ENCODE measurements around the gene PPME1. TPM values are rescaled to one million over a fixed set of nuclear protein-coding genes. Genes with fewer than 3 reads are reported as not detected.

Gene PPME1
- total and polyA plus RNA-seq, 2 of the 4 experiments (the other 2 are of a cell fraction): 42.3 to 89.5 TPM

- Histone ChIP-seq H3K9me3 (ENCODE audit: control insufficient read depth, insufficient read depth, low read length) (no peaks in the 10 kb centered on the region), H3K56ac (ENCODE audit: extremely low read depth, insufficient read depth, low read length) (no peak overlapping the region), H2BK5ac (ENCODE audit: low read depth, low read length, poor library complexity, severe bottlenecking) (no peak overlapping the region), H3K9ac (ENCODE audit: low read depth, low read length) (no peak overlapping the region), H2AK5ac (ENCODE audit: low read depth, low read length) (no peak overlapping the region), H4K8ac (ENCODE audit: low read depth in 2 of 2, low read length in 2 of 2) (no peak overlapping the region), H3K14ac (replicated peaks; ENCODE audit: low read depth, low read length) (no peak overlapping the region), H3K4ac (ENCODE audit: low read depth, low read length) (no peak overlapping the region), H3K4me1 (ENCODE audit: control insufficient read depth, insufficient read depth, low read length) (no peaks in the 10 kb centered on the region), H3K4me3 (ENCODE audit: insufficient read depth, low read depth, low read length) (no peak overlapping the region), H3K79me1 (ENCODE audit: low read depth in 1 of 2, low read length in 2 of 2) (peaks cover 5 to 6% of the 10 kb centered on the region in 2 experiments; a peak in 2 of 4 replicates), H3K18ac (ENCODE audit: low read depth, low read length) (no peak overlapping the region), H2AK9ac (replicated peaks; ENCODE audit: low read depth, low read length, poor library complexity) (no peak overlapping the region), H2BK20ac (ENCODE audit: low read depth, low read length) (no peak overlapping the region), H2BK120ac (ENCODE audit: low read depth, low read length) (no peak overlapping the region), H4K5ac (ENCODE audit: low read depth, low read length) (no peak overlapping the region), H3K23ac (ENCODE audit: low read depth, low read length) (no peak overlapping the region), H3K36me3 (ENCODE audit: control insufficient read depth, insufficient read depth, low read length) (peaks cover 18% of the 10 kb centered on the region), H3K27me3 (ENCODE audit: control insufficient read depth, insufficient read depth, low read length) (no peaks in the 10 kb centered on the region), H4K91ac (ENCODE audit: insufficient read depth, low read depth, low read length) (no peak overlapping the region), H3K27ac (ENCODE audit: insufficient read depth, low read length) (no peak overlapping the region), H4K20me1 (ENCODE audit: insufficient read depth, low read length) (no peaks in the 10 kb centered on the region), H3K9me1 (ENCODE audit: insufficient read depth, low read length) (no peaks in the 10 kb centered on the region), H2BK15ac (ENCODE audit: low read depth, low read length) (no peak overlapping the region), H3K4me2 (ENCODE audit: low read depth, low read length) (no peak overlapping the region), H2AFZ (replicated peaks; ENCODE audit: low read length, poor library complexity) (no peak overlapping the region)
- TF ChIP-seq MXI1 (IDR thresholded peaks at IDR 0.05; ENCODE audit: borderline replicate concordance, low read depth, low read length) (no peak), USF2 (IDR thresholded peaks at IDR 0.05; ENCODE audit: low read depth, low read length) (no peak), CHD1 (IDR thresholded peaks at IDR 0.05; ENCODE audit: low read depth, low read length) (no peak), RAD21 (IDR thresholded peaks at IDR 0.05; ENCODE audit: low read length) (no peak), NFE2L2 (IDR thresholded peaks at IDR 0.05; ENCODE audit: low read depth, low read length) (no peak), MAZ (IDR thresholded peaks at IDR 0.05; ENCODE audit: borderline replicate concordance, low read depth, low read length) (no peak), POLR2A (IDR thresholded peaks at IDR 0.05; ENCODE audit: low read depth, low read length) (no peak), SMC3 (IDR thresholded peaks at IDR 0.05; ENCODE audit: low read depth, low read length) (no peak), ELK1 (IDR thresholded peaks at IDR 0.05; ENCODE audit: borderline replicate concordance, low read depth, low read length) (no peak)
- TF ChIP-seq, protein P1, sequence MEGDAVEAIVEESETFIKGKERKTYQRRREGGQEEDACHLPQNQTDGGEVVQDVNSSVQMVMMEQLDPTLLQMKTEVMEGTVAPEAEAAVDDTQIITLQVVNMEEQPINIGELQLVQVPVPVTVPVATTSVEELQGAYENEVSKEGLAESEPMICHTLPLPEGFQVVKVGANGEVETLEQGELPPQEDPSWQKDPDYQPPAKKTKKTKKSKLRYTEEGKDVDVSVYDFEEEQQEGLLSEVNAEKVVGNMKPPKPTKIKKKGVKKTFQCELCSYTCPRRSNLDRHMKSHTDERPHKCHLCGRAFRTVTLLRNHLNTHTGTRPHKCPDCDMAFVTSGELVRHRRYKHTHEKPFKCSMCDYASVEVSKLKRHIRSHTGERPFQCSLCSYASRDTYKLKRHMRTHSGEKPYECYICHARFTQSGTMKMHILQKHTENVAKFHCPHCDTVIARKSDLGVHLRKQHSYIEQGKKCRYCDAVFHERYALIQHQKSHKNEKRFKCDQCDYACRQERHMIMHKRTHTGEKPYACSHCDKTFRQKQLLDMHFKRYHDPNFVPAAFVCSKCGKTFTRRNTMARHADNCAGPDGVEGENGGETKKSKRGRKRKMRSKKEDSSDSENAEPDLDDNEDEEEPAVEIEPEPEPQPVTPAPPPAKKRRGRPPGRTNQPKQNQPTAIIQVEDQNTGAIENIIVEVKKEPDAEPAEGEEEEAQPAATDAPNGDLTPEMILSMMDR (conservative IDR thresholded peaks at IDR 0.05; ENCODE audit: low read depth, low read length): no peak
- 94 to 100% methylated on average over 1 to 2 of the region's 3 CpGs for WGBS, 2 experiments (ENCODE audit: extremely low coverage in 2 of 2, insufficient read length in 1 of 2)
- ATAC-seq (ENCODE audit: low read depth) (no peak), DNase-seq (no peak)
- ChIA-PET CTCF (no interaction called here), POLR2A (ENCODE audit: unreplicated experiment) (no interaction called here)
- in situ Hi-C loops (cut with MboI; ENCODE audit: low sequenced_read_pairs): no loop called here
- BruUV-seq (replicated peaks): no TSS peak
- dilution Hi-C loops (cut with HindIII; ENCODE audit: low sequenced_read_pairs, unreplicated experiment): no loop called here
- intact Hi-C loops (cut with micrococcal nuclease): no loop called here
Measured at GRCh38 chr11:74233683-74234082, 62.6 kb downstream of the PPME1 start.
